AG04449 (cell line): ENCODE results near the gene NDUFV1.

Source experiments
- CTCF ChIA-PET: fragments of 350-600 bp; formaldehyde crosslinking; extraction: SDS; loops from one replicate; lab custom pipeline; 2021; ENCODE audit warnings: antibody characterized with exemption; lab: Yijun Ruan, JAX
- POLR2A ChIA-PET: fragments of 400-600, 350-600 bp; formaldehyde crosslinking; extraction: SDS; loops from one replicate; lab custom pipeline; 2020; ENCODE audit warnings: antibody characterized with exemption, inconsistent platforms; lab: Yijun Ruan, JAX
- DNase-seq: peaks from one replicate; pipeline ENCODE4 v3.0.0-alpha.2; 2010; ENCODE audit warnings: low read depth, low spot score
- H3K4me3 ChIP-seq: 2 replicates; pipeline ENCODE4 v1.5.1; 2011; ENCODE audit warnings: low read depth, mild to moderate bottlenecking, control low read depth, low read length
- TF ChIP-seq, protein P1 (sequence below): IDR thresholded peaks from one replicate; pipeline ENCODE4 v1.5.1; 2011; ENCODE audit warnings: mild to moderate bottlenecking, moderate library complexity, low read length, control low read depth, inconsistent platforms; ENCODE audit not compliant: insufficient read depth; ENCODE audit errors: missing control alignments

Gene NDUFV1

GRCh38 chr11:67571443-67571842, 35.3 kb upstream of the NDUFV1 start:
- TF ChIP-seq, protein P1, sequence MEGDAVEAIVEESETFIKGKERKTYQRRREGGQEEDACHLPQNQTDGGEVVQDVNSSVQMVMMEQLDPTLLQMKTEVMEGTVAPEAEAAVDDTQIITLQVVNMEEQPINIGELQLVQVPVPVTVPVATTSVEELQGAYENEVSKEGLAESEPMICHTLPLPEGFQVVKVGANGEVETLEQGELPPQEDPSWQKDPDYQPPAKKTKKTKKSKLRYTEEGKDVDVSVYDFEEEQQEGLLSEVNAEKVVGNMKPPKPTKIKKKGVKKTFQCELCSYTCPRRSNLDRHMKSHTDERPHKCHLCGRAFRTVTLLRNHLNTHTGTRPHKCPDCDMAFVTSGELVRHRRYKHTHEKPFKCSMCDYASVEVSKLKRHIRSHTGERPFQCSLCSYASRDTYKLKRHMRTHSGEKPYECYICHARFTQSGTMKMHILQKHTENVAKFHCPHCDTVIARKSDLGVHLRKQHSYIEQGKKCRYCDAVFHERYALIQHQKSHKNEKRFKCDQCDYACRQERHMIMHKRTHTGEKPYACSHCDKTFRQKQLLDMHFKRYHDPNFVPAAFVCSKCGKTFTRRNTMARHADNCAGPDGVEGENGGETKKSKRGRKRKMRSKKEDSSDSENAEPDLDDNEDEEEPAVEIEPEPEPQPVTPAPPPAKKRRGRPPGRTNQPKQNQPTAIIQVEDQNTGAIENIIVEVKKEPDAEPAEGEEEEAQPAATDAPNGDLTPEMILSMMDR: no peak
- ChIA-PET CTCF (interaction anchor here (0.9 to 3.4 kb wide), 9 partner anchors 10 to 229 kb away, joined by 3 to 14 read pairs (median 6); partner anchors contain the start of genes GSTP1 and NUDT8), POLR2A (no interaction called here)
- H3K4me3 ChIP-seq: no peak overlapping the region
- DNase-seq: no peak

GRCh38 chr11:67572305-67572704, 34.4 kb upstream of the NDUFV1 start:
- TF ChIP-seq, protein P1: no peak
- H3K4me3 ChIP-seq: no peak overlapping the region
- POLR2A ChIA-PET: no interaction called here
- CTCF ChIA-PET: interaction anchor here (0.6 to 3.7 kb wide), 11 partner anchors 8 to 228 kb away, joined by 3 to 17 read pairs (median 6); partner anchors contain the start of gene GSTP1
- no peak for DNase-seq

GRCh38 chr11:67572747-67573419, 33.9 kb upstream of the NDUFV1 start:
- H3K4me3 ChIP-seq: no peak overlapping the region
- TF ChIP-seq, protein P1: peak; percentile 65
- ChIA-PET POLR2A (no interaction called here), CTCF (interaction anchor here (0.6 to 3.7 kb wide), 10 partner anchors 9 to 228 kb away, joined by 3 to 17 read pairs (median 6); partner anchors contain the start of gene GSTP1)
- DNase-seq: no peak

DNA sequence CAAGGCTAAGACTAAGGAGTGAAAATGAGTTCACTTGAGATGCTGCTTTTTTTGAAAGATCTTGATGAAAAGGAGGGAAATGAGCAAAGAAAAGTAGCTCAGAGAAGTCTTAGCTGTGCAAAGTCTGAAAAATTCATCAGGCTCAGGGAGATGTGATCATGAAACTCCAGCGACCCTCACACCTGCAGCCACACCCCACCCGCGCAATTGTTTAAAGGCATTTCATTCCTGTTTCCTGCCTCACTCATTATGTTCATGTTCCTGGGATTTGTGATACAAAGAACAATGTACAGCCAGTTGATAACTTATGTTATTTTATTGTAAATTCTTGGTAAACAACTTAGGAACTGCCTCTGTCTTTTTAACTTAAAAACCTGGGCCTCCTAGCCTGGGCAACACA, 31.8 kb upstream of the NDUFV1 start:
- ChIA-PET POLR2A (no interaction called here), CTCF (interaction anchor here (1.1 to 3.7 kb wide), 3 partner anchors 8 to 84 kb away, joined by 3 to 17 read pairs (median 16); partner anchors contain the start of gene GSTP1)
- no peak overlapping the region for H3K4me3 ChIP-seq
- TF ChIP-seq, protein P1: no peak
- no peak for DNase-seq

- POLR2A ChIA-PET: no interaction called here
- TF ChIP-seq, protein P1: no peak
- CTCF ChIA-PET: interaction anchor here (1.2 to 1.5 kb wide), 2 partner anchors 37 to 82 kb away, joined by 3 to 4 read pairs; no protein-coding TSS in a partner anchor
- no peak for DNase-seq
- no peak overlapping the region for H3K4me3 ChIP-seq
Measured at GRCh38 chr11:67576735-67577475, 29.8 kb upstream of the NDUFV1 start.

DNA sequence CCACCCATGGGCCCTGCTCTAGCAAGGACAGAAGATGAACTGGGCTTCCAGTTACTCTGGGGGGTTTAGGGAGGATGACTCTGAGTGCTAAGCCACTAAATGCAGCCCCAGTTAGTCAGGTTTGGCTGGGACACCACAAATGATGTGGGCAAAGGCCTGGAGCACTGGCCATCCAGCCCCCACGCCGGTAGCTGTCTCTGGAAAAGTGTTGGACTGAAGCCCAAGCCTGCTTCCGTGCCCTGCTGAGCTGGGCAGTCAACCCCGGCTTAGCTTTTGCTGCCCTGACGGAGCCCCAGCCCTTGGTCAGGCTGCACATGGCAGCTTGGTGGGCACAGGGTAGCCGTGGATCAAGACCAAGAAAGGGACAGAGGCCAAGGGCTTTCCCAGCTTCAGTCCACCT, 28.8 kb upstream of the NDUFV1 start:
- ChIA-PET POLR2A (no interaction called here), CTCF (interaction anchor here (1.2 kb wide), 1 partner anchor 71 kb away, joined by 3 read pairs; no protein-coding TSS in a partner anchor)
- H3K4me3 ChIP-seq: no peak overlapping the region
- TF ChIP-seq, protein P1: no peak
- no peak for DNase-seq
